Nephron progenitor cell (in vitro differentiated cells): ENCODE data around the gene SACS.

Experiments
- DNase-seq: peaks from one replicate; pipeline ENCODE4 v3.0.0; 2021
- H3K27ac Mint-ChIP-seq: 2 replicates; pipeline ENCODE4 v1.8.0; 2021; ENCODE audit warnings: mild to moderate bottlenecking, moderate library complexity, mixed read lengths
- H3K27me3 Mint-ChIP-seq: 2 replicates; pipeline ENCODE4 v1.8.0; 2021; ENCODE audit warnings: mild to moderate bottlenecking, low read depth, mixed read lengths; ENCODE audit not compliant: poor library complexity
- H3K36me3 Mint-ChIP-seq: 2 replicates; pipeline ENCODE4 v1.8.0; 2021; ENCODE audit warnings: low read depth, mixed read lengths
- H3K4me1 Mint-ChIP-seq: 2 replicates; pipeline ENCODE4 v1.8.0; 2021; ENCODE audit warnings: mixed read lengths
- H3K4me3 Mint-ChIP-seq: 2 replicates; pipeline ENCODE4 v1.8.0; 2021; ENCODE audit warnings: mild to moderate bottlenecking, moderate library complexity, mixed read lengths
- H3K9me3 Mint-ChIP-seq: 2 replicates; pipeline ENCODE4 v1.8.0; 2021; ENCODE audit warnings: mild to moderate bottlenecking, moderate library complexity, mixed read lengths
- TF ChIP-seq, protein P1 (sequence below): fragments of 200-600 bp; sonication (generic); IDR thresholded peaks from 2 replicates; pipeline ENCODE4 v1.5.0; 2021; ENCODE audit warnings: antibody characterized with exemption

The SACS gene

DNA sequence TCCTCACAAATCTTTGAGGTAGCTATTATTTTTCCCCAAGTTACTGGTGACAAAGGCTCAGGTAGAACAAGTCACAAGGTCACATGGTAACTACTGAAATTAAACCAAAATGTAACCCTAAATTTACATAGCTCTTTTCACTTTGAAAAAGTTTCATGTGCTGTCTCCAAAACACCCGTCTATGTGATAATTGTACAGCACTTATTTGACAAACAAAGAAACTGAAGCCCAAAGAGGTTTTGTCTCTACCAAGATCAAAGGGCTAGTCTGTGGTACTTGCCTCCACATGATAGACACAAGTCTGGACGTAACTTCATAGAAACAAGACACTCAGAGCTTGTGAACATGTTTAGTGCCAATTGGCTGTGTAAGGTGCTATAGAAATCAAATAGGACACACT is 108.3 kb downstream of the SACS start:
- TF ChIP-seq, protein P1, sequence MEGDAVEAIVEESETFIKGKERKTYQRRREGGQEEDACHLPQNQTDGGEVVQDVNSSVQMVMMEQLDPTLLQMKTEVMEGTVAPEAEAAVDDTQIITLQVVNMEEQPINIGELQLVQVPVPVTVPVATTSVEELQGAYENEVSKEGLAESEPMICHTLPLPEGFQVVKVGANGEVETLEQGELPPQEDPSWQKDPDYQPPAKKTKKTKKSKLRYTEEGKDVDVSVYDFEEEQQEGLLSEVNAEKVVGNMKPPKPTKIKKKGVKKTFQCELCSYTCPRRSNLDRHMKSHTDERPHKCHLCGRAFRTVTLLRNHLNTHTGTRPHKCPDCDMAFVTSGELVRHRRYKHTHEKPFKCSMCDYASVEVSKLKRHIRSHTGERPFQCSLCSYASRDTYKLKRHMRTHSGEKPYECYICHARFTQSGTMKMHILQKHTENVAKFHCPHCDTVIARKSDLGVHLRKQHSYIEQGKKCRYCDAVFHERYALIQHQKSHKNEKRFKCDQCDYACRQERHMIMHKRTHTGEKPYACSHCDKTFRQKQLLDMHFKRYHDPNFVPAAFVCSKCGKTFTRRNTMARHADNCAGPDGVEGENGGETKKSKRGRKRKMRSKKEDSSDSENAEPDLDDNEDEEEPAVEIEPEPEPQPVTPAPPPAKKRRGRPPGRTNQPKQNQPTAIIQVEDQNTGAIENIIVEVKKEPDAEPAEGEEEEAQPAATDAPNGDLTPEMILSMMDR = no peak
- no peaks in the 10 kb centered on the region for H3K27me3 Mint-ChIP-seq
- no peak for DNase-seq
- no peak overlapping the region for H3K4me3 Mint-ChIP-seq
- H3K9me3 Mint-ChIP-seq = peaks cover 7% of the 10 kb centered on the region
- peaks cover 19% of the 10 kb centered on the region for H3K36me3 Mint-ChIP-seq
- H3K4me1 Mint-ChIP-seq = peaks cover 12% of the 10 kb centered on the region
- no peak overlapping the region for H3K27ac Mint-ChIP-seq

DNA sequence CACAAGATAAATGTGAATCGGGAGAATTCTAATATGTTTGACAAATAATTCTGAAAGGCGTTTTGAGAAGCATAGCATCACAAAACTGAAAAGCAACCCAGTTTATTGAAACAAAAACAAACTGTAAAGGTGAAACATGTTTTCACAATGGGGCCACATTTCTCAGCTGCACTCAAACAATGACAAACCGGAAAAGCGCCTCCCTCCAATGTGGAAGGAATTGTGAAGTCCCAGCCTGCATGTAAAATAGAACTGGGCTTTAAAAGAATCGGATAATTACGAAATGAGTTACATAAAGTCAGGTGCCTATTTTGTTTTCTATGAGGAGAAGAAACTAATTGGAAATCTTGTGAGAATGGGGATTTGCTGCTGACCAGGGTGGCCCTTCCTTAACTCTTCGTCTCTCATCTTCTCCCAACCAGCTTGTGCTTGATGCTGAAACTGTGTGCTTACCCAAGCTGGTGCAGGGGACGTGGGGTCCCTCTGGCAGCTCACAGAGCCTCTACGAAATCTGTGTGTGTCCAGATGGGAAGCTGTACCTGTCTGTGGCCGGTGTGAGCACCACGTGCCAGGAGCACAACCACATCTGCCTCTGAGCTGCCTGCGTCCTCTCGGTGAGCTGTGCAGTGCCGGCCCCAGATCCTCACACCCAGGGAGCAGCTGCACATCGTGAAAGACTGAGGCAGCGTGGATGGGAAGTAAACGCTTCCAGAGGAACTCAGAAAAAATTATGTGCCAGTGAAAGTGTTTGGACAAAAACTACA is 109.4 kb downstream of the SACS start:
- no peak overlapping the region for H3K27ac Mint-ChIP-seq
- TF ChIP-seq, protein P1 = no peak
- H3K9me3 Mint-ChIP-seq = no peaks in the 10 kb centered on the region
- peaks cover 20% of the 10 kb centered on the region for H3K4me1 Mint-ChIP-seq
- H3K36me3 Mint-ChIP-seq = peaks cover 9% of the 10 kb centered on the region
- H3K4me3 Mint-ChIP-seq = no peak overlapping the region
- DNase-seq = no peak
- H3K27me3 Mint-ChIP-seq = no peaks in the 10 kb centered on the region

DNA sequence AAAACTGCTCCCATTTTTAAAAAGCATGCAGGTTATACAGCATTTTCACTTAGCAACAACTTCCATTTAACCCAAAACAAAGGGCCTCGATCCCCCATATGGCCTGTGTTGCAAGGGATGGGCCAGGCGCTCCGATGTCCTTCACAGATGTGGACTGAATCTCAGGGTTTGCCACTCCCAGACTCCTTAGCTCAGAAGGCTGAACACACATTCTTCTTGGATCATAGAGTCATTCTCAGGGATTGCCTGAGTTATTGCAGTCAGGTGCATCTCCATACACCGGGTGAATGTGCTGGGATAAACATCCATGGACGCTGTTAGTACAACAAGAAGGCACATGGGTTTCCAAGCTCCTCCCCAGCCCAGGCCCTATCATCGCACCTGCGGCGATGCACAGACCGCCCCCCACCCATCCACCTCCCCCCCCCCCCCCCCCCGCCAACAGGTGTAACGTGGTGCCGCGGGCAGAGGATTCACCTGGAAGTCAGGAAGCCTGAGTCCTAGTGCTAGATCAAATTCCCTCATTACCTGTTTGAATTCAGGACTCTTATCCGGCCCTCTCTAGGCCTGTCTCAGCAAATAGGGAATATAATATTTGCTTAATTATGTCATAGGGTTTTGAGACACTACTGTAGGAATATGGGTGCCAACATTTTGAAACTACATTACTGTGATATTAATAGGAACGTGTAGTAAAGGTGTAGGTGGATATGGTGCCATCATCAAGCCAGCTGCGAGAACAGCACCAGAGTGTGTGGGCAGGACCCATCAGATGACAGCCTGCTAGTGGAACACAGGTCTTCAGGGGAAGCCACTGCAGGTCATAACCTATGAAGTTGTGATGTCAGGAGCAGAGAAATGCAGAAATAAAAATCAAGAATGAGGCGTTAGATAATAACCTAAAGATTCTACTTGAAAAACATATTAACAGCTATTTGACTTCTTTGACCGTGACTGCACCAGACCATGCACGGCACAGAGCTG is 110.9 kb downstream of the SACS start:
- TF ChIP-seq, protein P1 = no peak
- H3K9me3 Mint-ChIP-seq = no peaks in the 10 kb centered on the region
- H3K4me3 Mint-ChIP-seq = no peak overlapping the region
- H3K4me1 Mint-ChIP-seq = peaks cover 20% of the 10 kb centered on the region
- peak overlapping the region; percentile 72 for H3K27ac Mint-ChIP-seq
- H3K27me3 Mint-ChIP-seq = no peaks in the 10 kb centered on the region
- no peak for DNase-seq
- peaks cover 8% of the 10 kb centered on the region for H3K36me3 Mint-ChIP-seq

DNA sequence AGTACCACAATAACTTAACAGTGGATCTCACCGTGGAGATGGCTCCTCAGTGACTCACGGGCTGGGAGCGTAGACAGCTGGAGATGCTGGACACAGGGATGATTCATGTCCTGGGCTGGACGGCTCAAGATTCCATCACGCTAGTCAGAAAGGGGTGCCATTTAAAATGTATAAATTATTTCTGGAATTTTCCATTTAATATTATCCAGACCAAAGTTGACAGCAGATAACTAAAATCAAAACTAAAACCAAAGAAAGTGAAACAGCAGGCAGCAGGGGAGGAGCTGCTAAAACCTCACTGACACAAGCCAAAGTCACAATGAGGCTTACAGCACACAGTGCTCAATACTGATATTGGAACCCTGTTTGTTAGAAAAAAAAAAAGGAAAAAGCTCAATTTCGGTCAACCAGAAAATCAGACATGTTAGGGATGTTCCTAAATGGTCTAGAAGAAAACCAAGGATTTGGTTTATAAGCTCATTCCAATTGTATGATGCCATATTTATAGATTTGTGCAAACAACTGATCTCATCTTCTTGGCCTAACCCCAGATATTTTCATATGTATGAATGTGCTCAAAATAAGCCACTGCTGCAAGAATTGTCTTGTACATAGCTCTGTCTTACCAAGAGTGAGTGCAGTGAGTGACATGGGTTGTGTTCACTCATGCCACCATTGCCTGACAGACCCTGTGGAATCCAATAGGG is 111.8 kb downstream of the SACS start:
- H3K27ac Mint-ChIP-seq = no peak overlapping the region
- H3K9me3 Mint-ChIP-seq = no peaks in the 10 kb centered on the region
- no peaks in the 10 kb centered on the region for H3K27me3 Mint-ChIP-seq
- no peaks in the 10 kb centered on the region for H3K36me3 Mint-ChIP-seq
- no peak for DNase-seq
- no peak overlapping the region for H3K4me3 Mint-ChIP-seq
- H3K4me1 Mint-ChIP-seq = peaks cover 20% of the 10 kb centered on the region
- TF ChIP-seq, protein P1 = no peak

DNA sequence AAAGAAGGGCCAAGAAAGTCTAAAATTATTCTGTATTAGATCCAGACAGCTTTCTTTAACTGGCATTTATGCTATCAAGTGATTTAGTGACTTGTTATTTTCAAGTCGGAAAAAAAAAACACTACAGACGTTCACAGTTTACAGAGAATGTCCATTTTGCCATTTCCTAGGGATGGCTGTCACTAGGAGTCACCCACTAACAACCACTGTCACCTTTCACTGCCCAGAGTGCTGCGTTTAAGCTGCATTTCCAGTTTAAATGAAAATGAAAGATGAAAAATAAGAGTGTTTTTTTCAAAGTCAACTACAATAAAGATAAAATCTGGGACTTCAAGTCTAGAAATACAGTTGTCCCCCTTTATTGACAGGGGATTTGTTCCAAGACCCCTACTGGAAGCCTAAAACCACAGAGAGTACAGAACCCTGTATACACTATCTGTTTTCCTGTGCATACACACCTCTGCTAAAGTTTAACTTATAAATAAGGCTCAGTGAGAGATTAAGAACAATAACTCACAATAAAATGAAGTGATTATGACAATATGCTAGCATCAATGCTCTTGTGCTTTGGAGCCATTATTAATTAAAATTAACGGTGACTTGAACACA is 112.5 kb downstream of the SACS start:
- Mint-ChIP-seq H3K27ac (no peak overlapping the region), H3K36me3 (no peaks in the 10 kb centered on the region)

More for the DNA sequence above, 112.5 kb downstream of the SACS start:
- no peak overlapping the region for H3K4me3 Mint-ChIP-seq
- no peaks in the 10 kb centered on the region for H3K9me3 Mint-ChIP-seq
- no peak for DNase-seq
- no peaks in the 10 kb centered on the region for H3K27me3 Mint-ChIP-seq
- TF ChIP-seq, protein P1 = no peak
- H3K4me1 Mint-ChIP-seq = peaks cover 20% of the 10 kb centered on the region
